GM19438 (cell line): ENCODE measurements around the gene PAX7.

Experiments used
- ATAC-seq: cut with Tn5 transposase; IDR thresholded peaks from one replicate; pipeline ENCODE4 v1.9.1; 2021; ENCODE audit warnings: low read depth; ENCODE audit not compliant: unreplicated experiment

The PAX7 gene

DNA sequence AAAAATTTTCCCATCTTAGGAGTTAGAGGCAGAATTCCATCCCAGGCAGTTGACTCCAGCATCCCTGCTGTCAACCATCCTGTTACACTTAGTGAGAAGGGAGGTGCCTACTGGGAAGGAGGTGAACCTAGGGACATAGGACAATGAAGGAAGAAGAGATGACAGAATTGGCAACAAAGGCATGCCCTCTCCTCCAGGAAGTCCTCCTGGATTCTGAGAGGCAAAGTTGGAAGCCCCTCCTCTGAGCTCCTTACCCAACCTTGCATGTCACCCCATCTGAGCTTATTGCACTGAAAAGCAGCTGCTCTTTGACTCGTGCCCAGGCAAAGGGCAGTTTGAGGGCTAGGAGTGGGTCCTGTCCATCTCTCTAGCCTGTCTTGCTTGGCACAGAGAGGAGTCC lies 66.9 kb downstream of the PAX7 start:
- no peak for ATAC-seq

DNA sequence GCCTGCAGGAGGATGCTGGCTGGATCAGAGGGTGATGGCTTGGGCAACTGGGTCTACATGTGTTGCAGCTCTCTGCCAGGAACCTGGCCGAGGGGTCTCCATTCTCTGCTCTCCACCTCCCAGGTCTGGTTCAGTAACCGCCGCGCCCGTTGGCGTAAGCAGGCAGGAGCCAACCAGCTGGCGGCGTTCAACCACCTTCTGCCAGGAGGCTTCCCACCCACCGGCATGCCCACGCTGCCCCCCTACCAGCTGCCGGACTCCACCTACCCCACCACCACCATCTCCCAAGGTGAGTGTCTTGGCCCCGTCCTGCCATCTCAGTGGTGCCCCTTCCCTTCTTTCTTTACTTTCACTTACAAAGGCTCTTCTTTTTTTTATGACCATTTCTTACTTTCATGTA lies 69.9 kb downstream of the PAX7 start:
- no peak for ATAC-seq

DNA sequence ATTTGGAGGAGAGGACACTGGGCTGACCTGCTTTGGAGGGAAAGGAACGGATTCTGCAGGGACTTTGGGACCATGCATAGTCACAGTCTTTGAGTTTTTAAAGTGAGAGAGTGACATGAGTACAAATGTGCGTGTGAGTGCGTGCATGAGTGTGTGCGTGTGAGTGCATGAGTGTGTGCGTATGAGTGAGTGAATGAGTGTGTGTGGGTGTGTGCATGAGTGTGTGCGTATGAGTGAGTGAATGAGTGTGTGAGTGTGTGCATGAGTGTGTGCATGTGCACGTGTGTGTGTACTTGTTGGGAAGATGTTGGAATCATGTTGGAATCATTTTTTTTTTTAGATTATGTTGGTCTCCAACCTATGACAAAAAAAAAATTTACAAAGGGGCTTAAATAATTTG lies 70.5 kb downstream of the PAX7 start:
- ATAC-seq = no peak

DNA sequence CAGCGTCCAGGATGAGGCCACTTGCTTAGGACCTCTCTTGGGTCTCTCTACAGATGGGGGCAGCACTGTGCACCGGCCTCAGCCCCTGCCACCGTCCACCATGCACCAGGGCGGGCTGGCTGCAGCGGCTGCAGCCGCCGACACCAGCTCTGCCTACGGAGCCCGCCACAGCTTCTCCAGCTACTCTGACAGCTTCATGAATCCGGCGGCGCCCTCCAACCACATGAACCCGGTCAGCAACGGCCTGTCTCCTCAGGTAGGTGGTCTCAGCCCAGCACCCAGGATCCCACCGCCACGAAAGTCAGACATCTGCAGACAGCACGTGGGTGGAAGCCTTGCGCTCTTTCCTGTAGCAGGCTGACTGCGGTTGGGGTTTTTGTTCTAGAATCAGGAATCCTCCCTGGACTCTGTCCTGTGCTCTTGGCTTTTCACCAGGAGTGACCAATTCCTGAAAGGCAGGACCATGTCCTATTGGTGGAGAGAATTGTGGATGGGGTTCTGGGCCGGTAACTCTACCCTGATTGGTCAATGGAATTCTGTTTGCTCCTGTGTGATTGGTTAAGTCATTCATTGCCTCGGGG lies 72.5 kb downstream of the PAX7 start:
- no peak for ATAC-seq

DNA sequence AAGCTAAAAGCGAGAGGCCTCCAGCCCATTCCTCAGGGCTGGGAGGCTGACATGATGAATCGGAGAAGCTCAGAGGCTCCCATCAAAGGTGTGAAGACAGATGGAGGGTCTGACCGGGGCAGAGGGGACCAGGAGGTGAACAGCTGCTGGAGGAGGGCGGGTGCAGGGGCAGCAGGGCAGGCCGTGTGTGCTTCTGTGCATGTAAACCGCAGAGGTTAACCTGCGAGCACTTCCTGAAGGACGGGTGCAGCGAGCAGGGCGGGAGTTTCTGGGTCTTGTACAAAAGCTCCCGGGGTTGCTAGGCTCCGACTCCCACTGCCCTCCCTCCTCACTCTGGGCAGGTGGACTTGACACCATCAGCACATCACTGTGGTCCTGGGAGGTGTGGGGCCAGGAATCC lies 75.2 kb downstream of the PAX7 start:
- no peak for ATAC-seq

DNA sequence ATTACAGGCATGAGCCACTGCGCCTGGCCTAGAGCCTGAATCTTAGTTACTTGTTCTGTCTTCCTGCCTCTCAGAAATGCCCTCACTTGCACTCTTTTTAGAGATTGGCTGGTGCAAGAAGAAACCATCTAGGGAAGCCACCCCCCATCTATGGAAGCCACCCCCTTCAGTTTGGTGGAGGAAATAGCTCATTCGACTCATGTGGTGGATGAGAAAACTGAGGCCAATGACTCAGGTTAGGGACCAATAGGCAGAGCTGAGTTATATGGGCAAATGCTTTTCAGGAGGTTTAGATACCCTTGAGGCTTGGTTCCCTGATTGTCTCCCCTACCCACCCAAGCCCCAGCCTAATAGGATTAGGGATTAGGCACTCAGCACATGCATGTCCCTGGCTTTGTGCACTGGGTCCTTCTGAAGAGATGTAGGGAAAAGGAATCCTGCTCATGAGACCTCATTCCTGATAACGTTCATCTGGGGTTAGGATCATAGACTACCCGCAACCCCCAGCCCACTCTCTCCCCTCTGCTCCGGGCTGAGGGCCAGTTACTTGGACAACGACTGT lies 77.1 kb downstream of the PAX7 start:
- no peak for ATAC-seq

DNA sequence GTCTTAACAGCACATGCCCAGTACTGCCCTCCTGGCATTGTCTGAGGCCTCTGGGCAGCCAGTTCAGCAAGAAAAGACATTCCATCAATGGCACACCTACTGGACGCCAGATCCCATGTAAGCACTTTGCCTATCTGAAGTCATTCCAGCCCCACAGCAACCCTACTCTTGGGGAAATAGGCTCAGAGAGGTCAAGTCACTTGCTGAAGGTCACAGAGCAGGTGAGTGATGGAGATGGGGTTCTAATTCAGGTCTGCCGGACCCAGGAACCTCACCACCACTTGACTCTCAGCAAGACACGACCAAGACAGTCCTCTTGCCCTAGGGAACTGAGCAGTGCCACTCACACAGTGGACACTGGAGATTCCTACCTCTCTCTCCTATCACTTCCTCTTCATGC lies 79.4 kb downstream of the PAX7 start:
- ATAC-seq = no peak

DNA sequence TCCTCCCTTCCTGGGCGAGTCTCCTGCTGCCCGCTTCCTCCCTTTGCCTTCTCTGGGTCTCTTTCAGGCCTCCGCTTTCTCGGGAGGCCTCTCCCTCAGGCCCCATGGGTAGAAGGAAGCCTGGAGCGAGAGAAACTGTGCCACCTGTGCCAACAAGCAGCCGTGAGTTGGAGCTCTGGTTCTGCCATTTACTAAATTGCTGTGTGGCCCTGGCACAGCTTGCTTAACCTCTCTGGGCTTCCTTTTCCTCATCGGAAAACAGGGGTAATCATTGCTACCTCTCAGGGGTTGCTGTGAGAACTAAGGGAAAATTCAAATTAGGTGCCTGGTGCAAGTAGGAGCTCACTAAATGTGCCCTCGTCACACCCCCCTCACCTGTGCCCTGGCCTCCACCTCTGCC lies 80.4 kb downstream of the PAX7 start:
- ATAC-seq = no peak

DNA sequence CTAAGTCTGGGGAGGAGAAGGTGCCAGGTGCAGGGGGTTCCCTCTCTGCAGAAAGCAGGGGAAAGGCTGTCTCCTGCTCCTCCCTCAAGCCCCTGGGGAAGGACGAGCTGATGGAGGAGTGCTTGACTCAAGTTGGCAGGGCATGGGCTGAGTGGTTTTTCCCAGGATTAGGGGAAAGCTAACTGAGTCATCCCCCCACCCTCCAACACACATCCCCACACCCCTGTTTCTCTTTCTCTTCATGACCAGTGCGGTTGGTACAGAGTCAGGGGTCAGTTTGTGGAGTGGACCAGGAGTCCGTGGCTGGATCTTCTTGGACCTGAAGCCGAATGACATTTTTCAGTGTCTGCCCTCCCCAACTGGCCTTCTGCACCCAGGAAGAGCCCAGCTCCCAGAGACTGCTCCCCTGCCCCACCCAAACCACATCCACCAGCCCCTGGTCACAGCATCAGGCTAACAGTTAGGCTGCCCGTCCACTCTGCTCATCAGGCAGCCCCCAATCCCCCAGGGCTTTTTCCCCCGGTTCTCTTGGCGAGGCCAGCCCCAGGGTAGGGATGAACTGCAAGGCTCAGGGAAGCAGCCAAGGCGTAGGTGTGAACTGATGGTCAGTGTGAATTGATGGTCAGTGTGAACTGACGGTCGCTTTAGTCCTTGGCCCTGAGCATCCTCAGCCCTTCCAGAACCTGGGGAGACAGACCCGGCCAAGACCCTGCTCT lies 81.0 kb downstream of the PAX7 start:
- no peak for ATAC-seq

DNA sequence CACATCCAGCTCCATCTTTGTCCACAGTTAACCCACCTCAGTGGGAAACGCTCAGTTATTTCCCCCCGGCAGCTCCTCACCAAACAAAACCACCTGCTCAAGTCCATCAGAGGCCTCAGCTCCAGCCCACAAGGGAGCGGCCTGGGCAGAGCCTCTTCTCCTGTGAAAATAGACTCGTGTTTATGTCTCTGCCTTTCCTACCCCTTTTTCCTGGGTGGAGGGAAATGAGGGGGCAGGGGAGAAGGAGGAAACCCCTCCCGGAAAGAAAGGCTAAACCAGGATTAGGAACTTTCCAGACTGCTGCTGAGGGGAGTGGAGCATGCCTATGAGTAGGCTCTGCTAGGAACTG lies 81.6 kb downstream of the PAX7 start:
- ATAC-seq = no peak

DNA sequence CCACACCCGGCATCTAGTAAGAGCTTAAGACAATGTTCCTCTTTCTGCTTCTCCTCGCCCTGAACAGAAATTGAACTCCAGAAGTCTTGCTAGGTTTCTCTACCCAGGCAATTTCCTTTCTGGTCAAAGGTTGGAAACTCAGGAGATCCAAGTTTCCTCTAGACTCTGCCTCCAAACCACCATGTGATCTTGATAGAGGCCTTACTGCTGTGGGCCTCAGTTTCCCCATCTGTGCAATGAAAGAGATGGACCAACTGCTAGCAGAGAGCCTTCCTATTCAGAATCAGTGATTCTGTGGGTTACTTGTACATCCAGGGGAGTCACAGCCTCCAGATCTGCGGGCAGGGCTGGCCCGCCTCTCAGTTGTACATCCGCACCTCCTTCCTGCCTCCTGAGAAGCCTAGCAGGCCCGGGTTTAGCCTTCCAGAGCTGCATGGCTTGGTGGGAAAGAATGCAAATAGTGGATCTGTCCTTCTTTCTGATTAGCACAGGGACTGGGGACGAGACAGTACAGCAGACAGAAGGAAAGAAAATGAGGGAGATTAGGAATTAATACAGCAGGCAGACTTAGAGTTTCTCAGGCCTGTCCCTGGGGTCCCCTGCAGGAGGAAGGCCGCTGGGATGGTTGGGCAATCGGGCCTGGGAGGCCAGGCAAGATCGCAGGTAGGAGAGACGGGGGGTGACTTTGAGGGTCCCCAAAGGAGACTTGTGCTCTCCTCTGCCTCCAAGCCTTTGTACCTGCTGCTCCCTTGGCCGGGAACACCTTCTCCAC lies 83.9 kb downstream of the PAX7 start:
- ATAC-seq = no peak

DNA sequence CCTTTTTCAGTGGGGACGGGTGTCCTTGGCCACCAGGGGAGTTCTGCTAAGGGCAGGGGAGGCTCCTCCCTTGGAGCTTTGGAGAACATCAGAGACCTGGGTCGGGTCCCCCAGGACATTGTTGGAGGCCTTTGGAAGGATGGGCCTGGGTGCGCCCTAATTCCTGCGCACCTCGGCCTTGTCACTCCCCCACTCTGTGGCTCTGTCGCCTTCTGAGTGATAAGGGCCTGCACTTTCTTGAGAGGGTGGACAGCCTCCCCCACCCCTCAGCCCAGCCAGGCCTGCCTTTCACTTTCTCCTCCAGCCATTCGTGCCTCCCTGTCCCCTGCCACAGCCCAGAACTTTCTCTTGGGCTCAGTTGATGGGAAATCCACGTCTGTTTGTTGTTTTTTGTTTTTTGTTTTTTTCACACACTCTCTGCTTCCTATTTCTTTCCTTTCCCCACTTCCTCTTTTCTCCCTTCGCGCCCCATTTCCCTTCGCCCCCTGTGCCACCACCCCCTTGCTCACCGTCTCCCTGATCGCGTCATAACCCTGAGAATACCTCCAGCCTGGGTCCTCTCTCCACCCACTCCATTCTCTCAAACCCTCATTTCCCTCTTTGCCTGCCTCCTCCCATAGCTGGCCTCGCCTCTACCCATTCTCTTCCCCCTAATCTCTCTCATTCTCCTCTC lies 85.6 kb downstream of the PAX7 start:
- no peak for ATAC-seq

DNA sequence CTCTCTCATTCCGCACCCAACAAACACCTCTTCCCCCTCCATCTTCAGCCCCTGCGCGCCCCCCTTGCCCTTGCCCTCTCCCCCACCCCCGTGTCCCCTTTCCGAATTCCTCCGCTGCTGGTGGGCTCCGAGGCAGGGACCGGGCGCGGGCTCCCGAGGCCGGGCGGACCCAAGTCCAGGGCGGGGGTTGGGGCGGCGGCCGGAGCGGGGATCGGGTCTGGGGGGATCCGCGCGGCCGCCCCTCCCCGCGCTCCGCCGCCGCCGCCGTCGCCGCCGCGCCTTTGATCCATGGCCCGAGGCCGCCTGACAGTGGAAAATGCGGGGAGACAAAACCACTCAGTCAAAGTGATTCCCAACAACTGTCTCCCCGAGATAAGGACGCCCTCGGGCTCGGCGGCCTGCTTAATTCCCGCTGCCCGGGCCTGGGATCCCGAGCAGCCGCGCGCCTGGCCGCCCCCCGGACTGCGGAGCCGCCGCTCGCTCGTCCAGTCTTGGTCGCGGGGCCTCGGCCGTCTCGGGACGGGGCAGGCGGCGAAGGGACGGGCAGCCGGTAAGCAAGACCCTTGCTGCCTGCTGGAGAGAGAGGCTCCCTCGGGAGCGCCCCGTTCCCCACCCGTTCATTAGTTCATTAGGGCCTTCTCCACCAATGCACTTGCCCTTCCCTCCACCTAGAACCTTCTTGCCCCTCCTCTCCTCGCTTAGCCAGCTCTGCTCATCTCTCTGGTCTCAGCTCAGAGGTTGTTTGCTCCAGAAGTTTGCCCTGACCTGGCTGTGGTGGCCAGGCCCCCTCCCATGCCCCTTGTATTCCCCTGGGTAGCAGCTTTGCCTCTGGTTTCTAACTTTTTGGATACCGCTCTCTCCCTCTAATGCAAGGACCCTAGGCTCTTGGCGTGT lies 86.4 kb downstream of the PAX7 start:
- no peak for ATAC-seq

DNA sequence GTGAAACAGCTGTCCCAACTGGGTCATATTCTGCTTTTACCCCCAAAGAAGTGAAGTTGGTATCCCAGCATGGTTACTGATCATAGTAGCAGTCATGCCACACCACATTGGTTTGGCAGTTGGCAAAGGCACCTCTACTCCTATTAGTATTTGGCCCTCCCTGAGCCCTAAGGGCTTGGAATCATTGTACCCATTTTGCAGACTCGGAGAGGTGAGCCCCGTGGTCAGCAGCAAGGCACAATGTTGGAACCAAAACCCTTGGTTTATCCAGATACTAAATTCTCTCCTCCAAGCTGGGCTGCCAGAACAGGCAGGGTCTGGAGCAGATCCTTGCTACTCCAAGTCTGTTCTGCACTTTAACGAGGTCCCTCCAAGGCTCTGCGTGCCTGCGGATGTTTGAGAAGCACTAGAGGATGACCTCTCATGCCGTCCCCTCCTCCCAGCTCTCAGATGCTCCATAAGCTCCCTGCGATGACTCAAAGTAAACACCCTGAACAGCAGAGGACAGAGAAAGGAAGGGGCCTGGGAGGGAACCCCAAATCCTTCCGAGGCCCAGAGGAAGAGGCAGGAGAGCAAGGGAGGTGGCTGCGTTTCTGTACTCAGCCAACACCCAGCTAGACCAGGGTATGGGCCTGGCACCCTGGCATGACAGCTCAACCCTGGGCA lies 89.3 kb downstream of the PAX7 start:
- no peak for ATAC-seq

DNA sequence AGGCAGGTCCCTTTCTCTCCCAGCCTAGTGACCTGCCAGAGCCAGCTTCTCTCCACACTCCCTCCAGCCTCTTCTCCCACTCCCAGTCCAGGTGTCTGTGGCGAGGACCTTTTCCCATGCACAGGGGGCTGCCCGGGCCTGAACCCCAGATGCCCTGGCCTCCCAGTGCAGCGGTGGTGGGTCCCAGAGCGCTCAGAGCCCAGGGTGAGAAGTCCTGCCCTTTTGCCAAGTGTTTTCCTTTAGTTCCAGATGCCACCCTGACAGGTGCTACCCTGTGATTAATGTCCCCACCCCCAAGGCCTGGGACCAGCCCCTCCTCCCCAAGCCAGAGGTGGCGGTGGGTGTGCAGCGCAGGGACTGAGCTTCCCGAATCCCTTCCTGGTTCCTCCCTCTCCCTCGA lies 90.4 kb downstream of the PAX7 start:
- ATAC-seq = no peak

DNA sequence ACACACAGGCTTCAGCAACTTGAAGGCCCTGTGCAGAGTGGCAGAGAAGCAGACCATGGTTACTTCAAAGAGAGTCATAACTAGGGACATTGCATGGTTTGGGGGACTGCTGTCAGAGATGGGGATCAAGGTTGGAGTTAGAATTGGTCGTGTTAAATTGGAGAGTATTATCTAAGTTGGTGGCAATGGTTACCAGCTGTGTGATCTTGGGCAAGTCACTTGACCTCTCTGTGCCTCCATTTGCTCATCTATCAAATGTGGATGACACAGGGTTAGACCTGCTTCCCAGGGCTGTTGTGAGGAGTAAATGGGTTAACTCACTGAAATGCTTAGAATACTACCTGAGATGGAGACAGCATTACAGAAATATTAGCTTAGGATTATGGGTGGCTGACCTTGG lies 91.1 kb downstream of the PAX7 start:
- ATAC-seq = no peak

DNA sequence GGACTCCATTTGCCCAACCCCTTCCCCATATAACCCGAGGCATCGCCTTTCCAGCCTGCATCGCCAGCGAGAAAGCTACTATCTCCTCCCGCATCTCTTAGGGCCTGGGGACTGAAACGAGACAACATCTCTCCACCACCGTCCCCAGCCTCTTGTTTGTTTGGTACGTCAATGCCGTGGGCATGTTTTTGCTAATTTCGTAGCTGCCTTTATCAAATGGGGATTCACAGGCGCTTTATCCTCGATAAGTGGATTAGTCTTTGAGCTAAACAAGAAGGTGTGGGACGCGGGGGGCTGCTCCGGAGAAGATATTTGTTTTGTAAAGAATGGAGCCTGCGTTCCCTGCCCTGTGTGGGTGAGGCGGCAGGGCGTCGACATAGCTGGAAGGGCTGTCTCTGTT lies 91.6 kb downstream of the PAX7 start:
- no peak for ATAC-seq

DNA sequence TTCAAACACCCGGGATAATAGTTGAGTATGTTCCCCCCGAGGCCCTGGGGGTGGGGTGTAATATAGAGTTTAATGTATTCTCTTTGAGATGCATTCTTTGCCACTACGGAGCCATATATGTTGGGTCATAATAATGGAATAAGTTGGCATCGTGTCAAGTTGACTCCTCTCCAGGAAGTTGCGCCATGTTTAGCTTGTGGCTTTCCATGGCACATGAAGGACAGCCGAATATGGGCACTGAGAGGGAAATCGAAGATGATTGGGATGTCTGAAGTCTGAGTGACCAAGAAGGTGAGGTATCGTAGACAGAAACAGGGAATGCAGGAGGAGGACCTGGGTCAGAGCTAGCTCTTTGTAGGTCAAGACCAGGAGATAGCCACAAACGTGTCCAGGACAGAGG lies 92.6 kb downstream of the PAX7 start:
- ATAC-seq = no peak

DNA sequence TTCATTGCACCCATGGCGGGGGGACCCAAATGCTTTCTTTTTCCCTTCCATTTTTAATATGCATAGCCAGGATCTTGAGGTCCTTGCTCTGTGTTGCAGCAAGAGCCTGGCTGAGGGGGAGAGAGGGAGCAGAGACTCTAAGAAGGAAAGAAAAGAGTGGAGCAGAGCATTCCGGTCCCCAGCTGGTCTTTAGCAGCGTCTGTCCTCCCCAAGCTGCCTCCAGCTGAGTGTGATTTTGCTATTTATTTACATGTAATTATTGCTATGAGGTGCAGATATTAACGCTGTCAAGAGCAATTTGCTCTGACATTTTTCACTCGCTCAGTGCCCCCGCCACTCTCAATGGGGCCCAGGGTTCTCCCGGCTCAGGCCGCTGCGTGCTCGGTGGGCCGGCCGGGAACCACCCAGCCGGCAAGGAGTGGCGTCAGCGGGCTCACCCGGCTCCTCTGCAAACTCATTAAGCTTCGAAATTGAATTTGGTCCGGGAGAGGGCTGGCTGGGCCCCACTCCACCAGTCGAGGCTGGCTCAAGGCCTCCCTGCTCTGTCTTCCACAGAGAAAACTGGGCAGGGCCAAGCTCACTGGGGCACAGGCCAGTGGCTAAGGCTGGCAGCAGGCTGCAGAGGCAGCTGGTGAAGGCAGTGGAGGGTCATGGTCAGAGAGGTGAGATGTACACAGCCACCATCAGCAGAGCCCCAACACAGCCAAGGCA lies 93.2 kb downstream of the PAX7 start:
- ATAC-seq = no peak
